Measurements from ENCODE around the gene ARMC5. TPM values are rescaled to one million over a fixed set of nuclear protein-coding genes. Genes with fewer than 3 reads are reported as not detected.

Gene ARMC5
- total and polyA plus RNA-seq, 9 of the 15 experiments (the other 6 are each of a cell fraction or from before 2014, with no cell fraction given) = 0.11 to 13.5 (median 2.1) TPM

DNA sequence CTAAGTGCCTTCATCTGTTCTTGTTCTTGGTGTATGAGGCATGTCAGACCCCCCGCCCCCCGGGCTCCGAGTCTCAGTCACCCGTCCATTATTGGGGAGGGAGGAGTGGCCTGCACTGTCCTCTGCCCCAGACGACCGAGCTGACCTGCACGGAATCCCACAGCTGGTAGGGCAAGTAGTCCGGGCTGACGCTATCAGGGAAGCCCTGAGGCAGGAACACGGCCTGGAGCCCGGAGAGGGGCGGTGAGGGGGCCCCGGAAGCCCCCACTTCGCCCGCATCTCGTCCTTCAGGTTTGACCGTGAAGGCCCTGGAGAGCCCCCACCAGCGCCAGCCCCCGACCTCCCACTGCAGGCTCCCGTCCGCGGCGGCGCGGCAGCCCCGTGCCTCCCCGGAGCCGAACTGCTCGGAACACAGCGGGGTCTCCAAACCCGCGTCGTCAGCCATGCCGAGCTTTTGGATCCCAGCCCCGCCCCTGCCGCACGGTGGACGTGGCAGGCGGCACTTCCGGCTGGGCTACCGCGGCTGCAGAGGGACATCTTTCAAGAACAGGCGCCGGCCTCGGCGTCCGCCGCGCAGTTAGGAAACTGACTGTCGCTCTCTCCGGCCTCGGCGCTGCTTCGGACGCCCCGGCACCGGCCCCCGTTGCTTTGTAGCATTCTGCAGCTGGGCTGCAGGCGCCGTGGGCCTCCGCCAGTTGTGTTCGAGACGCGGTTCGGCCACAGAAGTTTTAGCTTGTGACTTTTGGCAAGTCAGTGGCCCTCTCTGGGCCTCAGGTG, 48.8 kb downstream of the ARMC5 start, which contains the start of gene RUSF1 (continued):
- TF ChIP-seq, protein P1, sequence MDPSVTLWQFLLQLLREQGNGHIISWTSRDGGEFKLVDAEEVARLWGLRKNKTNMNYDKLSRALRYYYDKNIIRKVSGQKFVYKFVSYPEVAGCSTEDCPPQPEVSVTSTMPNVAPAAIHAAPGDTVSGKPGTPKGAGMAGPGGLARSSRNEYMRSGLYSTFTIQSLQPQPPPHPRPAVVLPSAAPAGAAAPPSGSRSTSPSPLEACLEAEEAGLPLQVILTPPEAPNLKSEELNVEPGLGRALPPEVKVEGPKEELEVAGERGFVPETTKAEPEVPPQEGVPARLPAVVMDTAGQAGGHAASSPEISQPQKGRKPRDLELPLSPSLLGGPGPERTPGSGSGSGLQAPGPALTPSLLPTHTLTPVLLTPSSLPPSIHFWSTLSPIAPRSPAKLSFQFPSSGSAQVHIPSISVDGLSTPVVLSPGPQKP (CRISPR knock-in tag; IDR thresholded peaks at IDR 0.05) = 0 out of 2 replicates have a peak, but pooled peaks have one; percentile 75
- TF ChIP-seq TCFL5 (CRISPR knock-in tag; conservative IDR thresholded peaks at IDR 0.05) = no peak
- TF ChIP-seq PRPF4 (IDR thresholded peaks at IDR 0.05; ENCODE audit: insufficient read depth, low read depth, low read length, poor library complexity, severe bottlenecking) = no peak
- no peak for TF ChIP-seq STAG1 (CRISPR knock-in tag; IDR thresholded peaks at IDR 0.05; ENCODE audit: borderline replicate concordance)
- TF ChIP-seq MXD1 (CRISPR knock-in tag; IDR thresholded peaks at IDR 0.05; ENCODE audit: borderline replicate concordance, poor library complexity, severe bottlenecking) = no peak
- TF ChIP-seq ZNF644 (tag; IDR thresholded peaks at IDR 0.05; ENCODE audit: low read depth) = 0 out of 2 replicates have a peak, but pooled peaks have one; percentile 18
- TF ChIP-seq LEF1 (IDR thresholded peaks at IDR 0.05) = no peak
- no peak for TF ChIP-seq PCBP2 (IDR thresholded peaks at IDR 0.05; ENCODE audit: low read depth, low read length, poor library complexity, severe bottlenecking)
- no peak for TF ChIP-seq CBX2 (IDR thresholded peaks at IDR 0.05; ENCODE audit: insufficient read depth, low read length, poor library complexity, severe bottlenecking)
- TF ChIP-seq NONO (IDR thresholded peaks at IDR 0.05; ENCODE audit: low read depth in 2 of 2, low read length in 1 of 2) = peak; percentile 29 to 83; a peak in 2 of 4 replicates
- TF ChIP-seq BCOR (IDR thresholded peaks at IDR 0.05) = peak; percentile 38; the same call in 1 of the 2 replicates
- peak; percentile 58 to 69; a peak in 3 of 4 replicates for TF ChIP-seq NRF1 (conservative IDR thresholded peaks at IDR 0.05 in 1 of 2, IDR thresholded peaks at IDR 0.05 in 1 of 2)
- 0 out of 2 replicates have a peak, but pooled peaks have one; percentile 67 for TF ChIP-seq SREBF2 (CRISPR knock-in tag; IDR thresholded peaks at IDR 0.05)
- no peak for TF ChIP-seq CBFB (CRISPR knock-in tag; IDR thresholded peaks at IDR 0.05)
- peak; percentile 44 for TF ChIP-seq SOX6 (IDR thresholded peaks at IDR 0.05)
- peak; percentile 74 for TF ChIP-seq L3MBTL2 (IDR thresholded peaks at IDR 0.05)
- TF ChIP-seq MYC (IDR thresholded peaks at IDR 0.05; ENCODE audit: low read depth, low read length) = peak; percentile 94
- no peak; the same call in 1 of the 2 replicates for TF ChIP-seq MYC (CRISPR knock-in tag; IDR thresholded peaks at IDR 0.05; ENCODE audit: borderline replicate concordance, low read depth)
- TF ChIP-seq KDM5B (IDR thresholded peaks at IDR 0.05; ENCODE audit: insufficient replicate concordance, low read depth, low read length) = peak; percentile 82
- TF ChIP-seq, protein P2, sequence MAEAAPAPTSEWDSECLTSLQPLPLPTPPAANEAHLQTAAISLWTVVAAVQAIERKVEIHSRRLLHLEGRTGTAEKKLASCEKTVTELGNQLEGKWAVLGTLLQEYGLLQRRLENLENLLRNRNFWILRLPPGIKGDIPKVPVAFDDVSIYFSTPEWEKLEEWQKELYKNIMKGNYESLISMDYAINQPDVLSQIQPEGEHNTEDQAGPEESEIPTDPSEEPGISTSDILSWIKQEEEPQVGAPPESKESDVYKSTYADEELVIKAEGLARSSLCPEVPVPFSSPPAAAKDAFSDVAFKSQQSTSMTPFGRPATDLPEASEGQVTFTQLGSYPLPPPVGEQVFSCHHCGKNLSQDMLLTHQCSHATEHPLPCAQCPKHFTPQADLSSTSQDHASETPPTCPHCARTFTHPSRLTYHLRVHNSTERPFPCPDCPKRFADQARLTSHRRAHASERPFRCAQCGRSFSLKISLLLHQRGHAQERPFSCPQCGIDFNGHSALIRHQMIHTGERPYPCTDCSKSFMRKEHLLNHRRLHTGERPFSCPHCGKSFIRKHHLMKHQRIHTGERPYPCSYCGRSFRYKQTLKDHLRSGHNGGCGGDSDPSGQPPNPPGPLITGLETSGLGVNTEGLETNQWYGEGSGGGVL (CRISPR knock-in tag; IDR thresholded peaks at IDR 0.05) = no peak
- no peak for TF ChIP-seq HMG20A (CRISPR knock-in tag; conservative IDR thresholded peaks at IDR 0.05)
